Neural cell (in vitro differentiated cells): Measurements from ENCODE around the gene PLEKHG7. TPM values are rescaled to one million over a fixed set of nuclear protein-coding genes. Genes with fewer than 3 reads are reported as not detected.

ENCODE experiments used
- H2AFZ ChIP-seq: fragments of 200-600, 300-800 bp; sonication (generic), shearing (Covaris generic); 2 replicates; pipeline ENCODE4 v1.6.0; 2014; ENCODE audit warnings: low read depth, mild to moderate bottlenecking, antibody characterized with exemption, low read length, moderate library complexity
- H3F3A ChIP-seq: fragments of 200-600 bp; shearing (Covaris generic); 2 replicates; pipeline ENCODE4 v1.6.1; 2016; ENCODE audit warnings: mild to moderate bottlenecking, moderate library complexity, mixed read lengths, antibody characterized with exemption, low read length; ENCODE audit not compliant: insufficient read depth, poor library complexity, severe bottlenecking
- H3K27ac ChIP-seq: fragments of 200-600, 300-800 bp; sonication (generic), shearing (Covaris generic); 2 replicates; pipeline ENCODE4 v1.5.1; 2014; ENCODE audit warnings: mild to moderate bottlenecking, low read length, moderate library complexity
- H3K27me3 ChIP-seq: fragments of 300-800, 200-600 bp; sonication (generic), shearing (Covaris generic); 2 replicates; pipeline ENCODE4 v1.6.0; 2014; ENCODE audit warnings: mild to moderate bottlenecking, low read depth, low read length, moderate library complexity; ENCODE audit not compliant: insufficient read depth
- H3K36me3 ChIP-seq: fragments of 300-800, 200-600 bp; sonication (generic), shearing (Covaris generic); 2 replicates; pipeline ENCODE4 v1.5.1; 2014; ENCODE audit warnings: mild to moderate bottlenecking, antibody characterized with exemption, low read length, moderate library complexity; ENCODE audit not compliant: insufficient read depth
- H3K4me2 ChIP-seq: fragments of 300-800, 200-600 bp; sonication (generic), shearing (Covaris generic); 2 replicates; pipeline ENCODE4 v1.6.0; 2014; ENCODE audit warnings: mild to moderate bottlenecking, low read length
- H3K4me3 ChIP-seq: fragments of 300-800, 200-600 bp; sonication (generic), shearing (Covaris generic); 2 replicates; pipeline ENCODE4 v1.5.1; 2014; ENCODE audit warnings: mild to moderate bottlenecking, low read length, moderate library complexity
- H3K79me2 ChIP-seq: fragments of 200-600 bp; shearing (Covaris generic); replicated peaks from 2 replicates; pipeline ENCODE4 v1.6.0; 2014; ENCODE audit warnings: mild to moderate bottlenecking, low read length, moderate library complexity; ENCODE audit not compliant: insufficient read depth
- H3K9ac ChIP-seq: fragments of 300-800, 200-600 bp; sonication (generic), shearing (Covaris generic); 2 replicates; pipeline ENCODE4 v1.6.1; 2016; ENCODE audit warnings: mild to moderate bottlenecking, low read length, mixed read lengths
- H3K9me2 ChIP-seq: fragments of 200-600 bp; shearing (Covaris generic); 2 replicates; pipeline ENCODE4 v1.6.1; 2016; ENCODE audit warnings: mild to moderate bottlenecking, low read length, mixed read lengths; ENCODE audit not compliant: insufficient read depth
- H3K9me3 ChIP-seq: fragments of 200-600, 300-800 bp; sonication (generic), shearing (Covaris generic); 2 replicates; pipeline ENCODE4 v1.6.1; 2016; ENCODE audit warnings: mild to moderate bottlenecking, mixed run types, low read length, moderate library complexity, mixed read lengths
- H4K20me1 ChIP-seq: fragments of 200-600 bp; shearing (Covaris generic); 2 replicates; pipeline ENCODE4 v1.6.1; 2016; ENCODE audit warnings: mild to moderate bottlenecking, mixed run types; ENCODE audit not compliant: insufficient read depth
- EP300 ChIP-seq: fragments of 450-650 bp; conservative IDR thresholded peaks from 2 replicates; pipeline ENCODE4 v1.6.1; 2014; ENCODE audit warnings: antibody characterized with exemption, mild to moderate bottlenecking, moderate library complexity; ENCODE audit not compliant: poor library complexity, severe bottlenecking
- EZH2 ChIP-seq: fragments of 200-600, 300-800 bp; shearing (Covaris generic), sonication (generic); IDR thresholded peaks from 2 replicates; pipeline ENCODE4 v1.6.1; 2014; ENCODE audit warnings: antibody characterized with exemption, low read length, borderline replicate concordance, mild to moderate bottlenecking; ENCODE audit not compliant: insufficient read depth, poor library complexity, severe bottlenecking
- MXI1 ChIP-seq: fragments of 450-650 bp; conservative IDR thresholded peaks from 2 replicates; pipeline ENCODE4 v1.6.1; 2014; ENCODE audit warnings: antibody characterized with exemption, mild to moderate bottlenecking; ENCODE audit not compliant: poor library complexity, severe bottlenecking
- POLR2AphosphoS5 ChIP-seq: IDR thresholded peaks from 2 replicates; pipeline ENCODE4 v1.6.1; 2012
- RAD21 ChIP-seq: fragments of 450-650 bp; conservative IDR thresholded peaks from 2 replicates; pipeline ENCODE4 v1.6.1; 2014; ENCODE audit warnings: antibody characterized with exemption, mild to moderate bottlenecking, moderate library complexity
- SMC3 ChIP-seq: fragments of 450-650 bp; conservative IDR thresholded peaks from 2 replicates; pipeline ENCODE4 v1.6.1; 2014; ENCODE audit warnings: antibody characterized with exemption, mild to moderate bottlenecking, moderate library complexity; ENCODE audit not compliant: poor library complexity
- TAF1 ChIP-seq: IDR thresholded peaks from 2 replicates; pipeline ENCODE4 v1.6.1; 2012; ENCODE audit warnings: low read depth
- polyA plus RNA-seq: library from polyadenylated mRNA; depleted of rRNA; stranded (reverse); fragments of >200 nt; gene quantifications from 2 replicates; pipeline ENCODE4 v1.2.3, GENCODE V29; 2014
- TF ChIP-seq, protein P1 (sequence below): IDR thresholded peaks from 2 replicates; pipeline ENCODE4 v1.6.1; 2012; ENCODE audit warnings: borderline replicate concordance
- TF ChIP-seq, protein P2 (sequence below): fragments of 450-650 bp; IDR thresholded peaks from 2 replicates; pipeline ENCODE4 v1.5.1; 2014; ENCODE audit warnings: antibody characterized with exemption, mild to moderate bottlenecking, moderate library complexity; ENCODE audit not compliant: poor library complexity, severe bottlenecking

Gene PLEKHG7
- polyA plus RNA-seq, 1 donor from 2014 or later, result not detected

DNA sequence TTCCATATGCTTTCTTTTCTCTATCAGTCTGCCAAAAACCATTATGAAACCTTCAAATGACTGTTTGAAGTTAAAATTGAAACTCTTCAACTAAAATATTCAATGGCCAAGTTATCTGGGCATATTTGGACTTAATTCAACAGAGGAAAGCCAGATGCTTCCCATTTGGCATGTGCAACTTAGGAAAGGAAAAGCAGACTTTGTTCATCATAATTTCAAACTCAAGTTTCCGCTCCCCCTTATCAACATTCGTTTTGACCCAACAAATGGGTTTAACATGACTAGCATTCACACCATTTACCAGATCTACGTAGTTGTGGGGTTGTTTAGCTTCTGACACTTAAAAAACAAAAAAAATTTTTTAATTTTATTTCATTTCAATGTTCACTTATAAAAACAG lies 75.7 kb downstream of the PLEKHG7 start:
- no peaks in the 10 kb centered on the region for H3K79me2 ChIP-seq
- H3K9ac ChIP-seq, result no peak overlapping the region
- H3K27ac ChIP-seq, result no peak overlapping the region
- no peaks in the 10 kb centered on the region for H3K36me3 ChIP-seq
- no peak overlapping the region for H3K4me2 ChIP-seq
- no peaks in the 10 kb centered on the region for H4K20me1 ChIP-seq
- H3K9me2 ChIP-seq, result no peaks in the 10 kb centered on the region
- no peaks in the 10 kb centered on the region for H3K9me3 ChIP-seq
- no peaks in the 10 kb centered on the region for H3F3A ChIP-seq
- no peaks in the 10 kb centered on the region for H3K27me3 ChIP-seq
- TF ChIP-seq TAF1 (no peak), MXI1 (no peak), EZH2 (no peak), SMC3 (no peak), RAD21 (no peak), EP300 (no peak), POLR2AphosphoS5 (no peak)
- TF ChIP-seq, protein P1, sequence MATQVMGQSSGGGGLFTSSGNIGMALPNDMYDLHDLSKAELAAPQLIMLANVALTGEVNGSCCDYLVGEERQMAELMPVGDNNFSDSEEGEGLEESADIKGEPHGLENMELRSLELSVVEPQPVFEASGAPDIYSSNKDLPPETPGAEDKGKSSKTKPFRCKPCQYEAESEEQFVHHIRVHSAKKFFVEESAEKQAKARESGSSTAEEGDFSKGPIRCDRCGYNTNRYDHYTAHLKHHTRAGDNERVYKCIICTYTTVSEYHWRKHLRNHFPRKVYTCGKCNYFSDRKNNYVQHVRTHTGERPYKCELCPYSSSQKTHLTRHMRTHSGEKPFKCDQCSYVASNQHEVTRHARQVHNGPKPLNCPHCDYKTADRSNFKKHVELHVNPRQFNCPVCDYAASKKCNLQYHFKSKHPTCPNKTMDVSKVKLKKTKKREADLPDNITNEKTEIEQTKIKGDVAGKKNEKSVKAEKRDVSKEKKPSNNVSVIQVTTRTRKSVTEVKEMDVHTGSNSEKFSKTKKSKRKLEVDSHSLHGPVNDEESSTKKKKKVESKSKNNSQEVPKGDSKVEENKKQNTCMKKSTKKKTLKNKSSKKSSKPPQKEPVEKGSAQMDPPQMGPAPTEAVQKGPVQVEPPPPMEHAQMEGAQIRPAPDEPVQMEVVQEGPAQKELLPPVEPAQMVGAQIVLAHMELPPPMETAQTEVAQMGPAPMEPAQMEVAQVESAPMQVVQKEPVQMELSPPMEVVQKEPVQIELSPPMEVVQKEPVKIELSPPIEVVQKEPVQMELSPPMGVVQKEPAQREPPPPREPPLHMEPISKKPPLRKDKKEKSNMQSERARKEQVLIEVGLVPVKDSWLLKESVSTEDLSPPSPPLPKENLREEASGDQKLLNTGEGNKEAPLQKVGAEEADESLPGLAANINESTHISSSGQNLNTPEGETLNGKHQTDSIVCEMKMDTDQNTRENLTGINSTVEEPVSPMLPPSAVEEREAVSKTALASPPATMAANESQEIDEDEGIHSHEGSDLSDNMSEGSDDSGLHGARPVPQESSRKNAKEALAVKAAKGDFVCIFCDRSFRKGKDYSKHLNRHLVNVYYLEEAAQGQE, result no peak
- TF ChIP-seq, protein P2, sequence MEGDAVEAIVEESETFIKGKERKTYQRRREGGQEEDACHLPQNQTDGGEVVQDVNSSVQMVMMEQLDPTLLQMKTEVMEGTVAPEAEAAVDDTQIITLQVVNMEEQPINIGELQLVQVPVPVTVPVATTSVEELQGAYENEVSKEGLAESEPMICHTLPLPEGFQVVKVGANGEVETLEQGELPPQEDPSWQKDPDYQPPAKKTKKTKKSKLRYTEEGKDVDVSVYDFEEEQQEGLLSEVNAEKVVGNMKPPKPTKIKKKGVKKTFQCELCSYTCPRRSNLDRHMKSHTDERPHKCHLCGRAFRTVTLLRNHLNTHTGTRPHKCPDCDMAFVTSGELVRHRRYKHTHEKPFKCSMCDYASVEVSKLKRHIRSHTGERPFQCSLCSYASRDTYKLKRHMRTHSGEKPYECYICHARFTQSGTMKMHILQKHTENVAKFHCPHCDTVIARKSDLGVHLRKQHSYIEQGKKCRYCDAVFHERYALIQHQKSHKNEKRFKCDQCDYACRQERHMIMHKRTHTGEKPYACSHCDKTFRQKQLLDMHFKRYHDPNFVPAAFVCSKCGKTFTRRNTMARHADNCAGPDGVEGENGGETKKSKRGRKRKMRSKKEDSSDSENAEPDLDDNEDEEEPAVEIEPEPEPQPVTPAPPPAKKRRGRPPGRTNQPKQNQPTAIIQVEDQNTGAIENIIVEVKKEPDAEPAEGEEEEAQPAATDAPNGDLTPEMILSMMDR, result no peak
- H3K4me3 ChIP-seq, result no peak overlapping the region
- H2AFZ ChIP-seq, result no peak overlapping the region

DNA sequence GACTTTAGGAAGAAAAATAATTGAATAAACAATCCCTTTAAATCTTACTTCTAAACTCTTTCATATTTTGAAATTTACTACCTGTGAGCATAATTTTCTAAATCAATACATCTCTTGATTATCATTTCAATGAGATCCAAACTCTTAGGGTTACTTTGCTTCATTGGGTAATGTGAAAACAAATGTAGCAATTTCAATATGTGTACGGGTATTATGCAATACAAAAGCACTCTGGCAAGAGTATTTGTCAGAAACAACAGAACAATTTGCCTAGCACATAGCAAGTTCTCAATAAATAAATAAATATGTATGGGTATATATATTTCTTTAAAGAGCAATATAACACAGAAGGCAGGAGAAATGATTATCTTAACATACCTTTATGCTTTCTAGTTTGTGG lies 77.1 kb downstream of the PLEKHG7 start:
- Histone ChIP-seq H3K4me3 (no peak overlapping the region), H3K9me2 (no peaks in the 10 kb centered on the region), H2AFZ (no peak overlapping the region), H3K9ac (no peak overlapping the region), H3K79me2 (no peaks in the 10 kb centered on the region), H3K27me3 (no peaks in the 10 kb centered on the region), H3K27ac (no peak overlapping the region), H3K9me3 (no peaks in the 10 kb centered on the region), H3F3A (no peaks in the 10 kb centered on the region), H3K36me3 (no peaks in the 10 kb centered on the region), H3K4me2 (no peak overlapping the region), H4K20me1 (no peaks in the 10 kb centered on the region)
- TF ChIP-seq EP300 (no peak), MXI1 (no peak), TAF1 (no peak), POLR2AphosphoS5 (no peak), EZH2 (no peak), SMC3 (no peak), RAD21 (no peak)
- TF ChIP-seq, protein P2, result no peak
- TF ChIP-seq, protein P1, result no peak
